H1 (cell line): ENCODE results near the gene ZFP36L1.

Experiments used
- ATF3 ChIP-seq: IDR thresholded peaks from 2 replicates; pipeline ENCODE4 v1.6.1; 2011; ENCODE audit warnings: low read depth, mild to moderate bottlenecking, low read length; ENCODE audit not compliant: insufficient read depth
- CTCF ChIP-seq, 3 experiments: IDR thresholded peaks; 1 replicate in 2 of 3; 2 replicates in 1 of 3; pipeline versions ENCODE4 v1.5.1 to v1.6.1; 2011; ENCODE audit warnings: low read length in 3 of 3, mild to moderate bottlenecking in 3 of 3, inconsistent platforms in 2 of 3, low read depth in 1 of 3, moderate library complexity in 1 of 3; ENCODE audit not compliant: insufficient read depth in 1 of 3; ENCODE audit errors: control extremely low read depth in 1 of 3
- EP300 ChIP-seq, 2 experiments: IDR thresholded peaks; 1 replicate in 1 of 2; 2 replicates in 1 of 2; pipeline ENCODE4 v1.6.1; 2011 to 2012; ENCODE audit warnings: low read depth in 2 of 2, low read length in 2 of 2, mild to moderate bottlenecking in 2 of 2, borderline replicate concordance in 1 of 2, inconsistent platforms in 1 of 2, moderate library complexity in 1 of 2
- EZH2 ChIP-seq: fragments of 200-600 bp; sonication (generic); IDR thresholded peaks from 2 replicates; pipeline ENCODE4 v1.7.1; 2012; ENCODE audit warnings: low read depth, mild to moderate bottlenecking, moderate library complexity, low read length, inconsistent platforms; ENCODE audit not compliant: severe bottlenecking
- GABPA ChIP-seq: IDR thresholded peaks from 2 replicates; pipeline ENCODE4 v1.6.1; 2011; ENCODE audit warnings: mild to moderate bottlenecking, low read length, moderate library complexity, borderline replicate concordance; ENCODE audit not compliant: insufficient read depth
- POLR2AphosphoS5 ChIP-seq: IDR thresholded peaks from 2 replicates; pipeline ENCODE4 v1.6.1; 2011; ENCODE audit warnings: low read depth, low read length
- RAD21 ChIP-seq, 2 experiments: IDR thresholded peaks in 1 of 2; conservative IDR thresholded peaks in 1 of 2; 2 replicates each; pipeline ENCODE4 v1.6.1; 2011; ENCODE audit warnings: low read depth in 2 of 2, low read length in 2 of 2, improper control_type of control experiment in 1 of 2, inconsistent platforms in 1 of 2, mild to moderate bottlenecking in 1 of 2, moderate library complexity in 1 of 2
- SP1 ChIP-seq: IDR thresholded peaks from 2 replicates; pipeline ENCODE4 v1.6.1; 2011; ENCODE audit warnings: low read depth, low read length
- SP2 ChIP-seq: IDR thresholded peaks from 2 replicates; pipeline ENCODE4 v1.6.1; 2012; ENCODE audit warnings: mild to moderate bottlenecking, low read length, inconsistent platforms
- YY1 ChIP-seq: IDR thresholded peaks from 2 replicates; pipeline ENCODE4 v1.6.1; 2011; ENCODE audit warnings: low read depth, mild to moderate bottlenecking, low read length

GRCh38 chr14:68740788-68741476 is 51.9 kb downstream of the ZFP36L1 start:
- TF ChIP-seq SP2 (no peak), CTCF (IDR thresholded peaks at IDR 0.05; ENCODE audit: control extremely low read depth in 1 of 3, insufficient read depth in 1 of 3, low read depth in 1 of 3, low read length in 3 of 3) (no peak), EP300 (IDR thresholded peaks at IDR 0.05; ENCODE audit: borderline replicate concordance in 1 of 2, low read depth in 2 of 2, low read length in 2 of 2) (no peak), YY1 (no peak), EZH2 (no peak), SP1 (no peak), ATF3 (no peak), GABPA (no peak), RAD21 (IDR thresholded peaks at IDR 0.05 in 1 of 2, conservative IDR thresholded peaks at IDR 0.05 in 1 of 2; ENCODE audit: low read depth in 2 of 2, low read length in 2 of 2) (no peak), POLR2AphosphoS5 (no peak)
